ENCODE measurements around the gene GARIN5B.

Gene GARIN5B

DNA sequence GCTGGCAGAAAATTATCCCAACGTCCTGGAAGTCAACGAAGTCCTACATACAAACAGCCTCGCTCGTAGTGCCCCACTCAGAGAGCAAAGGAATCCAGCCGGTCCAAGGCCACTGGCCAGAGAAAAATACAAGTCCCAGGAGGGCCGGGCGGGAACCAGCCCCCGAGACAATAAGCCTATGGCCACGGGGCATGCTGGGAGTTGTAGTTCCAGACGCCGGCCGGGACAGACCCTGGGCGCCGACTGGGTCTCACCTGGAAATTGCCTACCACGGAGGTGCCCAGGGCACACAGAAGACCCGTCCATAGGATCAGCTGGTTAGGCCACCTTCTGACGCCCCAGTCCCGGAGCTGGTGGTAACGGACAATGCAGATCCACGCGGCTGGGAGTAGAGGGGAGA lies 43.3 kb downstream of the GARIN5B start:
- no peak for DNase-seq

DNA sequence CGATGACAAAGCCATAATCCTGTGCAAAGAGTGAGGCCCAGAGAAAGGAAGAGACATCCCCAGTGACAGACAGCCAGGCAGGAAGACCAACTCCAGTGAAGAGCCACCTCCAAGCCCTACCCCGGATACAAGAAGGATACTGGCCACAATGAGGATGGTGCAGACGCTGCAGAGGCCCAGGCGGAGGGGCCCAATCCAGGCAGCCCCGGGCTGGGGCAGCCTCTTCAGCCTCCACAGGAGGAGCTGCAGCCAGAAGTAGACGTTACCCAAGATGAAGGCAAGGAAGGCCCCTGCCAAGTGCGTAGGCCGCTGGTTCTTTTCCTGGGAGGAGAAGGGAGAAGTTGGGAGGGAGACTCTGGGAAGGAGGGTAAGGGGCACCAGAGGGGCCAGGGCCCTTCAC lies 46.4 kb downstream of the GARIN5B start:
- no peak for DNase-seq

DNA sequence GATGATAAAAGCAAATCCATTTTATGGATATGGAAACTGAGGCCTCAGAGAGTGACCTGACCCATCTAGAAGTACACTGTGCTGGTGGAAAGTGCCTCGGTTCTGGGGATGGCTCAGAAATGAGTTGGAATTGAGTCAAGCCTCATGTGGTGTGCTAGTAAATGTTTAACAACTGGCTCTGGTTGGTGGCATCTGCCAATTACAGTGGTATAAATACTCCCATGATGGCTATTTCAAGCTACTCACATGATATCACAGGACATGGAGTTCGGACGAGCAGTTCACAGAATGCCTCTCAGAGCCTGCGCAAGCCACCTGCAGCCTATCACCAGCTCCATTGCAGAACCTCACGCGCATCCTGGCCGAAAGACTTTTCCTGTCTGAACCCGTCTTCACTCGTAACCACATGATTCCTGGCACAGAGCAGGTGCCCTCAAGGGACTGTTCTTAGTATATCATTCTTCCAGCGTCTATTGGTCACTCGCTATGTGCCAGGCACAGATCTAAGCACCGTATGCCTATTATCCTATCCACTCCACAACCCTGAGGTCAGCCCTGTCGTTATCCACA lies 47.0 kb downstream of the GARIN5B start:
- DNase-seq = no peak

DNA sequence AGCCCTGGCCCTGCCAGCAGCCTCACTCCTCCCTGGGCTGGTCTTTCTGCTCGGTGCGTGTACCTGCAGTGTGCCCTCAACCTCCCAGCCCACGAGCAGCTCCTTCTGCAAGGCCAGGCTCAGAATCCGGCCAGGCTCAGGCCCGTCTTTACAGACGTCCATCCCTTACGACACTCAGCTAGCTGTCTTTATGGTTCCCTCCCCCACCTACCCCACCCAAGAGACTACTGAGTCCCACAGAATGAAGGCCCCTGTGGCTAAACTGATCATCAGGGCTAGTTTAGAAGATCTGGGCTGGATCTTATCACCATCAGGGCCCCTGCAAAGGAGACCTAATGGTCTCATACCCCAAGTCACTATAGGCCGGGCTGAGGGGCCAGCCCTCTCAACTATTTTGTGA lies 48.7 kb downstream of the GARIN5B start:
- no peak for DNase-seq

- no peak for DNase-seq
These were observed 50.2 kb downstream of the GARIN5B start for GRCh38 chr19:55312621-55313512.

DNA sequence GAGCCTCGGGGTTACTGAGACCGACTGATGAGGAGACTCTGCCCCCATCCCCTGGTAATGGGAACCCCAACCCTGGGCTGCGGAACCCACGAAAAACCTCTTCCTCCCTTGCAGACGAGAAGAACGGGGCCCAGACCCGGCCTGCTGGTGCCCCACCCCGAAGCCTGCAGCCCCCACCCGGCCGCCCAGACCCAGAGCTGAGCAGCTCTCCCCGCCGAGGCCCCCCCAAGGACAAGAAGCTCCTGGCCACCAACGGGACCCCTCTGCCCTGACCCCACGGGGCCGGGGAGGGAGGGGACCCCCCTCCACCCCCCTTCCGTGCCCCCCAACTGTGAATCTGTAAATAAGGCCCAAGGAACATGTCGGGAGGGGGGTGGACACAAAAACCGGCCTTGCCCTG lies 51.3 kb downstream of the GARIN5B start:
- no peak for DNase-seq

DNA sequence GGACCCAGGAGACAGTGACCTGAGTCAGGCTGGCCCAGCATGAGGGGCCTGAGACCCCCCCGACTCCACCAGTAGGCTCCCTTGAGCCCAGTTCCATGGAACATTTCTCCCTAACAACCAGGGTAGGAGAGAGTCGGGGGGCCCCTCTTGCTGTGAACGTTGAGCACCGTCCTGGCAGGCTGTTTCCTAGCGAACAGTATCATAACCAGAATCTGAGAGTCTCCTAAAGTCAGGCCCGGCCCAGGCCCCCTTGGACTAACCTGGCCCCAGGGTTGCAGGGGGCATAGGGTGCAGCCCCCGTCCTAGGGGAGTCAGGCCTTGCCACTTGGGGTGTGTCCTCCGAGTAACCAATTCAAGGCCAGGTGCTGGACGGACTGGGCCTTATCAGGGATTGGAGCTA lies 51.7 kb downstream of the GARIN5B start:
- no peak for DNase-seq

DNA sequence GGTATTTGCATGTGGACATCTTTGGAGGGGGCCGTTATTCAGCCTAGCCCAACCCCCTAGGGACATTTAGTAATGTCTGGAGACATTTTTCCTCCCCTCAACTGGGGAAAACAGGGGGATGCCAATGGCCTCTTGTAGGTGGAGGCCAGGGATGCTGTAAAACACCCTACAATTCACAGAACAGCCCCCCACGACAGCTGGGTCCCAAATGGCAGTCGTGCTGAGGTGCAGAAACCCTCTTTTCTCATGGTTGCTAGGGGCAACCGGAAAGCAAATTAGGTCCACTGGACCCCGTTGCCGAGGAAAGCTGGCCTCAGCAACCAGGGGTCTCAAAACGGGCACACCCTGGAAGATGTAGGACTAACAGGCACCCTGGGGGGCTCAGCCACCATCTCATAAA lies 52.6 kb downstream of the GARIN5B start:
- no peak for DNase-seq

GRCh38 chr19:55309448-55309847 lies 53.6 kb downstream of the GARIN5B start:
- DNase-seq = no peak

DNA sequence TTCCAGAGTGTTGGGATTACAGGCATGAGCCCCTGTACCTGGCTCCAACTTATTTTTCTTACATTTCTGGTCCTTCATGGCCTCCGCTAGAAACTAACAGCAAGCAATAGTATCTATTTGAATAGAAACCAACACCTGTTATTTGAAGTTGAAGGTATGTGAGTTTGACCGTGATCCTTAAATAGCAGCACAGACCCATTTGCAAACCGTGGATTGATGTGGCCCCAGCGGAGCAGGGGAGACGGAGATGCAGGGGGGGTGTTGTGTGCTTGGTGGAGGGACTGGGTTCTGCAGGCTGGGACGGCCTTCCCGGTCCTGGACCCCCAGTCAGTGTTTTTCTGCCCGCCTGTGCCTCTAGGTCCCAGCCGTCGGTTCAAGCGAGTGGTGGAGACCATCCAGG lies 54.8 kb downstream of the GARIN5B start:
- no peak for DNase-seq

- DNase-seq = no peak
These were observed 56.3 kb downstream of the GARIN5B start for GRCh38 chr19:55306712-55307111.

DNA sequence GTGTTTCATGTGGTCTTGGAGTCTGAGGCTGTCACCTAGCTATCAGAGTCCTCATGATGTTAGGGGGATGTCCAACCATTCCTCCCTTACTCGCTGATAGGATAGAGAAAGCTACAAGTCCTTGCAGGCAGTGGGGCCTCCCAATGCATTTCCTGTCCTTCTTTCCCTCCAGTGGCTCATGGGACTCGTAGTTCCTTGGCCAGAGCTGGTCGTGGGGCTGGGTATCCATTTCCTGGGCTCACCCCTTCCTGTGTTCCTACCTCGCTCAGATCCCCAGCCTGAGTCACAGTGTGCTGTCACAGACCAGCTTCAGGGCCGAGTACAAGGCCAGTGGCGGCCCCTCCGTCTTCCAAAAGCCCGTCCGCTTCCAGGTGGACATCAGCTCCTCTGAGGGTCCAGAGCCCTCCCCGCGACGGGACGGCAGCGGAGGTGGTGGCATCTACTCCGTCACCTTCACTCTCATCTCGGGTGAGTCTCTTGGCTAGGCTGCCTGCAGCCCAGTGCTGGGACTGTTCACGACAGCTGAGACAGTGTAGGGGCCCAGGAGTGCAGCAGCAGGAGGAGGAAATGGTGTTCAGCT lies 57.0 kb downstream of the GARIN5B start:
- no peak for DNase-seq

DNA sequence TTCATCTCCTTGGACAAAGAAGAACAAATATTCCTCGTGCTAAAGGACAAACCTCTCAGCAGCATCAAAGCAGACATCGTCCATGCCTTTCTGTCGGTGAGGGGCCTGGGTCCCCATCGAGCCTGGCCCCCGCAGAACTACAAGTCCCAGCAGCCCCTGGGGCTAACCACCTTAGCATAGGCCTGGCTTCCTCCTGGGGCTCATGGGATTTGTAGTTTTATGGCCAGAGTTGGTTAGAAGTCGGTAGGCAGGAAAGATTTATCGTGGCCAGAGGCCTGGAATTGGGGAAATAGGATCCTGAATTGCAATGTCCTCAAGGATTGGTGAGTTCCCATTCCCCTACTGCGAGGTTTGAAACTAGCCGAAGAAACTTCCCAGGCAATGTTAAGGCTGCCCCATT lies 57.6 kb downstream of the GARIN5B start:
- no peak for DNase-seq

- DNase-seq = no peak
These were observed 58.1 kb downstream of the GARIN5B start for GRCh38 chr19:55304980-55305379.

Data from activated CD4-positive, CD25-positive, alpha-beta regulatory T cell treated with anti-CD3 and anti-CD28 coated beads, Interleukin-2, amount 50 U/mL, for 72 hours (primary cell).